DMS114 treated with DMSO at 0.1 percent for 48 hours (cell line): Measurements from ENCODE around the gene ABT1.
A peak's percentile ranks its signal among the peaks of the same experiment; 100 is the strongest.

Experiments used
- DNase-seq: peaks from one replicate; lab custom pipeline; 2025; ENCODE audit not compliant: unreplicated experiment; lab: John Stamatoyannopoulos, UW

The ABT1 gene

GRCh38 chr6:26571592-26572296 is 25.0 kb upstream of the ABT1 start:
- peak; percentile 94 for DNase-seq

DNA sequence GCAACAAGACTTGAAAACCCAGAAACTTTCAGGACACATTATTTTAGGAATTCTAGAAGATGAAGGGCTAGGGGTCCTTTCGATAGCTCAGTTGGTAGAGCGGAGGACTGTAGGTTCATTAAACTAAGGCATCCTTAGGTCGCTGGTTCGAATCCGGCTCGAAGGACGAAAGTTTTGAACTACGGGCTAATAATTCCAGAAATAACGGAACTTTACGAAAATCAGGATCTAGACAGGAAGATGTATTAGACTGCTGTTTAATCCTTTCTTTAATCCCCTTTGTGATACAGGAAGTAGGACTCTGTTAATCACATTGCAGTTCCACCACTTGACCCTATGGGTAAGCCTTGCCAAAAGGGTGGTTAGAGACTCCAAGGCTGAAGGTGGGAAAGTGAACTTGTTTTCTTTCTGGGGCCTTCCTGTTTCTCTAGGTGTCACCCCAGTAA is 21.2 kb upstream of the ABT1 start:
- no peak for DNase-seq

GRCh38 chr6:26576407-26576843 is 20.3 kb upstream of the ABT1 start:
- DNase-seq: no peak

DNA sequence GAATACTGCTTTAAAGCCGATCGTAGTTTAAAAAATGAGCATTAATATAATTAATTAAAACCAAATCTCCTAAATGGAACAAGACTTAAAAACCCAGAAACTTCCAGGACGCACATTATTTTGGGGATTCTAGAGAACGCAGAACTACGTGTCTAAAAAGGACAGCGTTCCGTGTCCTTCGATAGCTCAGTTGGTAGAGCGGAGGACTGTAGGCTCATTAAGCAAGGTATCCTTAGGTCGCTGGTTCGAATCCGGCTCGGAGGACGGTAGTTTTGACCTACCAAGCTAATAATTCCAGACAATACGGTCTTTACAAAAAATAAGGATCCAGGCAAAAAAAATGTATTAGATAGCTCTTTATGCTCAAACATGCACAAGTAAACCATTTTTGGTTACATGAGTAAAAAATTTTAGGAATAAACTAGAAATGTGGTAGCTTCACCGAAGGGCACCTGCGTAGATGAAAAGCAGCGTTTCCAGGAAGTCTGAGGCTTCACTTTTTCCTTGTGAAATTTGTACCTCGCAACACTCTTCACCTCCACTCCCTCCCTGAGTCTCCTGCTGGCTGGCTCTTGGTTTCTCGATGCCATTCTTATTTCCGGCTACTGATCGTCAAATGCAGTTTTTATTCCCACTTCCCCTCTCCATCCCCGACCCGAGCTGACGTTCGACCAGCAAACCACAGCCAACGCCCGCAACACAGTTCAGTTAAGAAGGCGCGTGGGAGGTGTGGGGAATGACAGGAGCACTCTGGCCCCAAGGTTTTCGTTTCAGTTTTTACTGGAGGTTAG is 19.6 kb upstream of the ABT1 start:
- no peak for DNase-seq

DNA sequence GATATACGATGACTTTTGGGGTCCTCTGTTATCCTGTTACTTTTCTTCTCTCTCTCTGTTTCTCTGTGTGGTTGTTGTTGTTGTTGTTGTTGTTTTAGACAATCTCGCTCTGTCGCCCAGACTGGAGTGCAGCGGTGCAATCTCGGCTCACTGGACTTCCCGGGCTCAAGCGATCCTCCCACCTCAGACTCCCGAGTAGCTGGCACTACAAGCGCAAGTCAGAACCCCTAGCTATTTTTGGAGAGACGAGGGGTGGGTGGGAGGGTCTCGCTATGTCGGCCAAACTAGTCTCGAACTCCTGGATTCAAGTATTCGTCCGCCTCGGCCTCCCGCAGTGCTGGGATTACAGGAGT is 19.1 kb upstream of the ABT1 start:
- DNase-seq: no peak

GRCh38 chr6:26578279-26578678 is 18.5 kb upstream of the ABT1 start:
- DNase-seq: no peak

- DNase-seq: no peak
These were observed 18.0 kb upstream of the ABT1 start for GRCh38 chr6:26578741-26579140.

DNA sequence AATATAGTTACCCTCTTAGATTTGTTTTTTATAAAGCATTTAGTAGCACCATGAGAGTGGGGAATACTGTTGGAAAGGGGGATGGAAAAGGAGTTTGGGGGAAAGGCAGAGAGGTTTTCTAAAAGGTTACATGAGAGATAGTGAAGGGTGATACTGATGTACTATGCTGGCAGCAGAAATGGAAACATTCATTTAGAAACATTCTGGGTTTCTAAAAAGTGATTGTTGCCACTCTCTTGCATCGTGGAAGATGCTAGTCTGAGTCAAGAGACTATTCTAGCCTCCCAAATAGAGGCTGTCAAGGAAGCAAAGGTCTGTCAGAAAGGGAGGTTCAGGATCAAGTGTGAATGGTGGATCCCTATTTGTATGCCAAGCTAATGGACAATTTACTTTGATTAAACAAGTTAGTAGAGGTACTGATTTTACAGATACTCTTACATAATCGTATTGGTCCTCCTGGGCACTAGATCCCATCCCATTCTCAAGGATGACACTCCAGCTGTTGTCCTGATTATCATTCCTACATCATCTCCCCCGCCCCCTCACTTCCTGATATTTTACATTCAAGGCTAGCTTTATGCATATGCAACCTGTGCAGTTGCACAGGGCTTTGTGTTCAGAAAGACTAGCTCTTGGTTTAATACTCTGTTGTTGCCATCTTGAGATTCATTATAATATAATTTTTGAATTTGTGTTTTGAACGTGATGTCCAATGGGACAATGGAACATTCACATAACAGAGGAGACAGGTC is 15.4 kb upstream of the ABT1 start:
- no peak for DNase-seq

DNA sequence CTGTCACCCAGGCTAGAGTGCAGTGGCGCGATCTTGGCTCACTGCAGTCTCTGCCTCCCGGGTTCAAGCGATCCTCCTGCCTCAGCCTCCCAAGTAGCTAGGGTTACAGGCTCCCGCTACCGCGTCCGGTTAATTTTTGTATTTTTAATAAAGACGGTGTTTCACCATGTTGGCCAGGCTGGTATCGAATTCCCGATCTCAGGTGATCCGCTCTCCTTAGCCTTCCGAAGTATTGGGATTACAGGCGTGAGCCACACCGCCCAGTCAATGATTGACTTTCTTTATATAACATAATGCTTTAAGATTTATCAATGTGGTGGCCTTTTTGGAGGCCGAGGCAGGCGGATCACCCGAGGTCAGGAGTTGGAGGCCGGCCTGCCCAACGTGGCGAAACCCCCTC is 7.8 kb upstream of the ABT1 start:
- no peak for DNase-seq

- DNase-seq: no peak
These were observed 4.1 kb upstream of the ABT1 start for GRCh38 chr6:26592649-26593048.

DNA sequence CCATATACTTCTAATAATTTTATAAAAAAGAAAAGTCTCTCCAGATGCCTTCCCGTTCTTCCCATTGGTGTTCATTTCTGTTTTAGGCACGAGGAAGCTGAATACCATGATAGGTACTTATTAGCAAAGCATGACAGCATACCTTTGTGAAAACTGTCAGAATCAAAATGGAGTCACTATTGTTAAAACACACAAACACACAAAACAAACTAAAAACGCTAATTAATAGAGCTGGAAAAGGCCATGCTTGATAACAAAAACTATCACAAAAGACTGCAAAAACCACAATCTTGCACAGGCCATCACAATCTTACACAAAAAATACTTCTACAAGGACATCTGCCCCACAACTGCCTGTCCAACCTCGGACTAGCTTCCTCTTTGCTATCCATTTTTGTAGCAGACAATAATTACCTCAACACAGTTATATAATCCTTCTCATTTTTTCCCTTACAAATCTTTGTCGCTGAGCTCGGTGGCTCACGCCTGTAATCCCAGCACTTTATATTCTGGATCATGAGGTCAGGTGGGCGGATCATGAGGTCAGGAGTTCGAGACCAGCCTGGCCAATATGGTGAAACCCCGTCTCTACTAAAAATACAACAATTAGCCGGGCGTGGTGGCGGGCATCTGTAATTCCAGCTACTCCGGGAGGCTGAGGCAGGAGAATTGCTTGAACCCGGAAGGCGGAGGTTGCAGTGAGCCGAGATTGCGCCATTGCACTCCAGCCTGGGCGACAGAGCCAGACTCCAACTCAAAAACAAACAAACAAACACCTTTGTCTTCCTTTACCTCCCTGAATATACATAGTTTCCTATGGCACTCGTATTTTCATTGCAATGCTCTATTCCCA is 3.2 kb upstream of the ABT1 start:
- DNase-seq: no peak

DNA sequence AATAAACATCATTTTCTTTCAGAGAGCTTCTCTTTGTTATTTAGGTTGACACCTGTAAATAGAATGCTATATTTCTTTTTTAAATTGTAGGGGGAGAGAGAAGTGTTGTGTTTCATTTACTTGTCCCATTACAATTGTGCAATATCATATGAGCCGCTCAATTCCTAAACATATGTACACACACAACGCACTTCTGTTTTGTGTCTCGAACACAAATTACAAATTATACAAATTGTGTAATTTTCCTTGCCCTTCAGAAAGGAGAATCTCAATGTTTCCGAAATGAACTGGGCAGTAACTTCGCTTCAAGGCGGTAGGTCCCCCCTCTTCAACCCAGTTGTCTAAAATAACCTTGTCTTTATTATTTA is 2.6 kb upstream of the ABT1 start:
- no peak for DNase-seq

DNA sequence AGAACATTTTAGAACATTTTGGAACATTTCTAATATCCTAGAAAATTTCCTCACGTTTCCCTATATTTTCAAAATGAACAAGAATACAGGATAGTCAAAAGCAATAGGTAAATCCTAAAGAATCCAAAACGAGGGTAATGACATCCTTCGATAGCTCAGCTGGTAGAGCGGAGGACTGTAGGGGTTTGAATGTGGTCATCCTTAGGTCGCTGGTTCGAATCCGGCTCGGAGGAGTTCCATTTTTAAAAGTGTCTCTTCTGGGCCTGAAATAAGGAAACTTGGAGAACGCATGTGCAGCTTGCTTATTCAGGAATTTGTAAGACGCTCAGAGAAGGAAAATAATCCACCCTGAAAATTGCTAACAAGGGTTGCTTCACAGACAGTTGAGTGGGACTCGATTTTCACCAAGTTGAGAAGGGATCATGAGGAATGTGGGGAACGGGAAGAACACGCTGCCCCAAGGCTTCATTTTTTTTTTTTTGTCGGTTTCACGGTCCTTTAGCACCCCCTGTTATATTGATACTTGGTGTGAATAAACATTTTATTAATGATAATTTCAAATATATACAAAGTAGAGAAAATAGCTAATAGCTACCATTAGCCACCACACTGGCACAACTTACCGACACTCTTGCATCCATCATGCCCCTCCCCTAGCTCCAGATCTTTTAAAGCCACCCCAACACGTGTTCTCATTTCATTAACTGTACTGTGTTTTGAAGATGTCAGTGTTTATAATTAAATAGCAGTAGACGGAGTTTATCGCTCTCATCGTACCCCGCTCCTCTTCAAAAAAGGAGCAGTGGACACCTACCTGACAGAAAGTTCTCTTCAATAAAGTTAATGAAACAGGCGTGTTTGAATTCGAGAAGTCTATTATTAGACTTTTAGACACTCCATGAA is 1.8 kb upstream of the ABT1 start:
- peak; percentile 75 for DNase-seq

- DNase-seq: peak; percentile 87
These were observed 984 bp upstream of the ABT1 start for GRCh38 chr6:26595669-26596269.

- DNase-seq: no peak
These were observed 625 bp downstream of the ABT1 start for GRCh38 chr6:26597389-26597766.

DNA sequence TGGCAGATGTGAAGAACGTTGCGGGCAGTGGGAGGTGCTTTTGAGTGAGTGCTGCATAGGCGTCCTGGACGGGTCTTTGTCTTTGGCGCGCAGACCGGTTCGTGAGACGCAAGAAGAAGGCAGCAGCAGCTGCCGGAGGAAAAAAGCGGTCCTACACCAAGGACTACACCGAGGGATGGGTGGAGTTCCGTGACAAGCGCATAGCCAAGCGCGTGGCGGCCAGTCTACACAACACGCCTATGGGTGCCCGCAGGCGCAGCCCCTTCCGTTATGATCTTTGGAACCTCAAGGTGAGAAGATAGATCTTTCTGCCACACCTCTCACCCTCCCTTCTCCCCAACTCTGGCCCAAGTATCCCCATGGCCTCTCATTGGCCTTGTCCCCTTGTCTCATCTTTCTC is 1.1 kb downstream of the ABT1 start:
- no peak for DNase-seq

DNA sequence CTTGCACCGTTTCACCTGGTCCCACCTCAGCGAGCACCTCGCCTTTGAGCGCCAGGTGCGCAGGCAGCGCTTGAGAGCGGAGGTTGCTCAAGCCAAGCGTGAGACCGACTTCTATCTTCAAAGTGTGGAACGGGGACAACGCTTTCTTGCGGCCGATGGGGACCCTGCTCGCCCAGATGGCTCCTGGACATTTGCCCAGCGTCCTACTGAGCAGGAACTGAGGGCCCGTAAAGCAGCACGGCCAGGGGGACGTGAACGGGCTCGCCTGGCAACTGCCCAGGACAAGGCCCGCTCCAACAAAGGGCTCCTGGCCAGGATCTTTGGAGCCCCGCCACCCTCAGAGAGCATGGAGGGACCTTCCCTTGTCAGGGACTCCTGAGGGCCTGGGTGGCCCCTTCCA is 1.5 kb downstream of the ABT1 start:
- DNase-seq: no peak

GRCh38 chr6:26599134-26599533 is 2.4 kb downstream of the ABT1 start:
- no peak for DNase-seq

DNA sequence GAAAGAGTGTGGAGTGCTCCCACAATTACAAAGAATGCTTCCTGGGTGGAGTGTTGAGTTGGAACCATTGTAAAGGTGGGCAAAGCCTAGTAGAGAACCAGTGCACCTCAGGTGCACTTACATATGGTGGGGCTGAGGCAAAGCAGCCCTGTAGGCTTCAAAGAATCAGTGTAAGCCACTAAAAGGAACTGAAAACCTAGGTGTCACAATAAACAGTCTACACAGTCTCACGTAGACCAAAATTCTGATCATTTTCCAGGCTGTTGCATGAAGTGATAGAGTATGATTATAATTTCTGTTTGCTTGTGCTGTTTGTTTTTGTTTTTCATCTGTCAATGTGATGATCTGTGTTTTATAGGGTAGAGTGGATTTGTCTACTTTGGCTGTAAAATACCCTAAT is 2.8 kb downstream of the ABT1 start:
- DNase-seq: no peak

GRCh38 chr6:26600759-26601158 is 4.0 kb downstream of the ABT1 start:
- no peak for DNase-seq
